GM12878 (cell line): ENCODE results near the gene CCDC82. TPM values are rescaled to one million over a fixed set of nuclear protein-coding genes. Genes with fewer than 3 reads are reported as not detected.

ENCODE experiments used
- ATF7 ChIP-seq: fragments of 450-650 bp; IDR thresholded peaks from 2 replicates; pipeline ENCODE4 v1.6.1; 2016; ENCODE audit warnings: low read depth, mild to moderate bottlenecking
- CEBPB ChIP-seq, 2 experiments: fragments of 150-350 bp in 1 of 2; IDR thresholded peaks; 2 replicates each; pipeline ENCODE4 v1.6.1; 2012 to 2014; ENCODE audit warnings: low read depth in 2 of 2, low read length in 2 of 2, borderline replicate concordance in 1 of 2, inconsistent platforms in 1 of 2
- CHD1 ChIP-seq: IDR thresholded peaks from 2 replicates; pipeline ENCODE4 v1.6.1; 2012; ENCODE audit warnings: low read depth, low read length, improper control_type of control experiment
- CHD2 ChIP-seq: IDR thresholded peaks from 2 replicates; pipeline ENCODE4 v1.6.1; 2011; ENCODE audit warnings: low read depth, low read length, improper control_type of control experiment, borderline replicate concordance
- IRF4 ChIP-seq: IDR thresholded peaks from 2 replicates; pipeline ENCODE4 v1.6.1; 2011; ENCODE audit warnings: low read depth, low read length
- JUNB ChIP-seq: IDR thresholded peaks from 2 replicates; pipeline ENCODE4 v1.6.1; 2016; ENCODE audit warnings: antibody characterized with exemption, mild to moderate bottlenecking
- MEF2B ChIP-seq: fragments of 450-650 bp; IDR thresholded peaks from 2 replicates; pipeline ENCODE4 v1.6.1; 2018; ENCODE audit warnings: mild to moderate bottlenecking, moderate library complexity; ENCODE audit not compliant: partially characterized antibody, poor library complexity, severe bottlenecking
- MTA3 ChIP-seq: IDR thresholded peaks from 2 replicates; pipeline ENCODE4 v1.6.1; 2012; ENCODE audit warnings: low read length, inconsistent platforms, borderline replicate concordance
- NKRF ChIP-seq: fragments of 450-650 bp; conservative IDR thresholded peaks from 2 replicates; pipeline ENCODE4 v1.6.1; 2017; ENCODE audit warnings: mild to moderate bottlenecking, moderate library complexity
- REST ChIP-seq: IDR thresholded peaks from 2 replicates; pipeline ENCODE4 v1.6.1; 2012; ENCODE audit warnings: mild to moderate bottlenecking, low read depth, low read length
- TARDBP ChIP-seq: IDR thresholded peaks from 2 replicates; pipeline ENCODE4 v1.6.1; 2016; ENCODE audit warnings: borderline replicate concordance
- TBL1XR1 ChIP-seq: IDR thresholded peaks from 2 replicates; pipeline ENCODE4 v1.6.1; 2012; ENCODE audit warnings: low read depth, low read length, improper control_type of control experiment
- TCF7 ChIP-seq: IDR thresholded peaks from 2 replicates; pipeline ENCODE4 v1.6.1; 2014; ENCODE audit warnings: antibody characterized with exemption, borderline replicate concordance
- ZBED1 ChIP-seq: IDR thresholded peaks from 2 replicates; pipeline ENCODE4 v1.6.1; 2016; ENCODE audit warnings: borderline replicate concordance
- ZNF217 ChIP-seq: fragments of 450-650 bp; IDR thresholded peaks from 2 replicates; pipeline ENCODE4 v1.6.1; 2017; ENCODE audit warnings: antibody characterized with exemption, mild to moderate bottlenecking
- ZNF622 ChIP-seq: fragments of 450-650 bp; IDR thresholded peaks from 2 replicates; pipeline ENCODE4 v1.6.1; 2017; ENCODE audit warnings: mild to moderate bottlenecking, inconsistent platforms
- ZSCAN29 ChIP-seq: fragments of 450-650 bp; IDR thresholded peaks from 2 replicates; pipeline ENCODE4 v1.6.1; 2017; ENCODE audit warnings: mild to moderate bottlenecking, moderate library complexity
- polyA plus RNA-seq, 11 experiments: library from polyadenylated mRNA; depleted of rRNA in 4 of 11; unstranded in 6 of 11; stranded (reverse) in 5 of 11; fragments of >200 nt; fragmentation: Nextera tagmentation in 4 of 11; fragmentation: Illumina TruSeq in 1 of 11; extraction: Ambion mirVana in 4 of 11; extraction: Trizol in 1 of 11; gene quantifications; 1 replicate in 1 of 11; 2 replicates in 10 of 11; pipeline versions ENCODE4 v1.2.1 to v1.2.3, GENCODE V29; 2011 to 2016; ENCODE audit warnings: inconsistent platforms in 2 of 11, missing spikeins in 2 of 11, low read depth in 1 of 11
- total RNA-seq, 4 experiments: library from RNA; depleted of rRNA in 3 of 4; stranded (reverse); fragments of >200 nt in 3 of 4; fragmentation: Illumina TruSeq in 1 of 4; extraction: Trizol in 1 of 4; gene quantifications; 2 replicates each; pipeline versions ENCODE4 v1.2.1 to v1.2.3, GENCODE V29; 2013 to 2021
- TF ChIP-seq, protein P1 (sequence below): fragments of 450-650 bp; IDR thresholded peaks from 2 replicates; pipeline ENCODE4 v1.6.1; 2017; ENCODE audit warnings: mild to moderate bottlenecking, low read depth, inconsistent platforms; ENCODE audit not compliant: poor library complexity, severe bottlenecking
- TF ChIP-seq, protein P2 (sequence below), 3 experiments: IDR thresholded peaks in 2 of 3; conservative IDR thresholded peaks in 1 of 3; 2 replicates each; pipeline ENCODE4 v1.5.1; 2011; ENCODE audit warnings: low read depth in 3 of 3, low read length in 3 of 3, mild to moderate bottlenecking in 3 of 3, control low read depth in 2 of 3, moderate library complexity in 2 of 3, inconsistent platforms in 1 of 3, mixed read lengths in 1 of 3; ENCODE audit not compliant: control insufficient read depth in 2 of 3, insufficient read depth in 1 of 3; ENCODE audit errors: extremely low read depth in 1 of 3

The CCDC82 gene
- total and polyA plus RNA-seq, 10 of the 15 experiments (the other 5 are each of a cell fraction or from before 2014, with no cell fraction given), result 15.2 to 62.4 (median 28.8) TPM

DNA sequence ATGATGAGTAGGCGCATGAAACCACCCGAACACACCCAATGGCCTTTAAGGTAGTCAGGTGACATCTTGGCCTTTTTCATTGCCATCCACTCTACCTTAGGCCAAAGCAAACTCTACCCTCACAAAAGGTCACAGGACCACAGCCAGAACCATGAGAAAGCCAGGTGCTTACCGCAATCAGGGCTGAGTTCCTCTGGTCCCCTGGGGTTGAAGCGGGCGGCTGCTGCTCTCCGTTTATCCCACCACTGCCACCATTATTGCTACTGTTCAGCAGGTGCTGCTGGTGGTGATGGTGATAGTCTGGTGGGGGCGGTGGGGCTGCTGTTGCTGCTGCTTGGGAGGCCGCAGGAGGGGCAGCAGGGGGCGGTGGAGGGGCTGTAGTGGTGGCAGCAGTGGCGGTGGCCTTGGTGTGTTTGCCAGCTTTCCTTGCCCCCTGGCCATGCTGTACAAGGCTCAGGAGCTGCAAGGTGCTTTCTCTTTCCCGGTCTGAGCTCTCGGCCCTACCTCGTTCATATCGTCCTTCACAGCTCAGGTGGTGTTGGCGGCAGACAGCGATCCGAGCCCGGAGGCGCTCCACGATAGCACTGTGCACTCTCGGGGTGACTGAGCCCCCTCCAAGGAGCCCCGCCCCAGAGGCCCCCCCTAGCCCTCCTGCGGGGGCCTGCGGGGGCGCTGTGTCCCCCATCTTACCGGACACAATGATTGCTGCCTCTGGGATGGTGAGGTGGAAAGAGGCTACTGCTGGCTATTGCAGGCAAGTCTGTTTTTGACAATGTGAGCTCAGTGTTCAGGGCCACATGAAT is 48.3 kb downstream of the CCDC82 start (continued):
- TF ChIP-seq IRF4, result no peak
- TF ChIP-seq, protein P1, sequence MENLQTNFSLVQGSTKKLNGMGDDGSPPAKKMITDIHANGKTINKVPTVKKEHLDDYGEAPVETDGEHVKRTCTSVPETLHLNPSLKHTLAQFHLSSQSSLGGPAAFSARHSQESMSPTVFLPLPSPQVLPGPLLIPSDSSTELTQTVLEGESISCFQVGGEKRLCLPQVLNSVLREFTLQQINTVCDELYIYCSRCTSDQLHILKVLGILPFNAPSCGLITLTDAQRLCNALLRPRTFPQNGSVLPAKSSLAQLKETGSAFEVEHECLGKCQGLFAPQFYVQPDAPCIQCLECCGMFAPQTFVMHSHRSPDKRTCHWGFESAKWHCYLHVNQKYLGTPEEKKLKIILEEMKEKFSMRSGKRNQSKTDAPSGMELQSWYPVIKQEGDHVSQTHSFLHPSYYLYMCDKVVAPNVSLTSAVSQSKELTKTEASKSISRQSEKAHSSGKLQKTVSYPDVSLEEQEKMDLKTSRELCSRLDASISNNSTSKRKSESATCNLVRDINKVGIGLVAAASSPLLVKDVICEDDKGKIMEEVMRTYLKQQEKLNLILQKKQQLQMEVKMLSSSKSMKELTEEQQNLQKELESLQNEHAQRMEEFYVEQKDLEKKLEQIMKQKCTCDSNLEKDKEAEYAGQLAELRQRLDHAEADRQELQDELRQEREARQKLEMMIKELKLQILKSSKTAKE, result no peak
- TF ChIP-seq ZNF217, result no peak
- TF ChIP-seq MEF2B, result peak; percentile 90
- no peak for TF ChIP-seq CEBPB (IDR thresholded peaks at IDR 0.05; ENCODE audit: borderline replicate concordance in 1 of 2, low read depth in 2 of 2, low read length in 2 of 2)
- TF ChIP-seq, protein P2, sequence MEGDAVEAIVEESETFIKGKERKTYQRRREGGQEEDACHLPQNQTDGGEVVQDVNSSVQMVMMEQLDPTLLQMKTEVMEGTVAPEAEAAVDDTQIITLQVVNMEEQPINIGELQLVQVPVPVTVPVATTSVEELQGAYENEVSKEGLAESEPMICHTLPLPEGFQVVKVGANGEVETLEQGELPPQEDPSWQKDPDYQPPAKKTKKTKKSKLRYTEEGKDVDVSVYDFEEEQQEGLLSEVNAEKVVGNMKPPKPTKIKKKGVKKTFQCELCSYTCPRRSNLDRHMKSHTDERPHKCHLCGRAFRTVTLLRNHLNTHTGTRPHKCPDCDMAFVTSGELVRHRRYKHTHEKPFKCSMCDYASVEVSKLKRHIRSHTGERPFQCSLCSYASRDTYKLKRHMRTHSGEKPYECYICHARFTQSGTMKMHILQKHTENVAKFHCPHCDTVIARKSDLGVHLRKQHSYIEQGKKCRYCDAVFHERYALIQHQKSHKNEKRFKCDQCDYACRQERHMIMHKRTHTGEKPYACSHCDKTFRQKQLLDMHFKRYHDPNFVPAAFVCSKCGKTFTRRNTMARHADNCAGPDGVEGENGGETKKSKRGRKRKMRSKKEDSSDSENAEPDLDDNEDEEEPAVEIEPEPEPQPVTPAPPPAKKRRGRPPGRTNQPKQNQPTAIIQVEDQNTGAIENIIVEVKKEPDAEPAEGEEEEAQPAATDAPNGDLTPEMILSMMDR (IDR thresholded peaks at IDR 0.05 in 2 of 3, conservative IDR thresholded peaks at IDR 0.05 in 1 of 3; ENCODE audit: control insufficient read depth in 2 of 3, extremely low read depth in 1 of 3, insufficient read depth in 1 of 3, low read depth in 3 of 3, low read length in 3 of 3), result peak; percentile 59 to 69 (median 69)
- TF ChIP-seq MTA3, result peak; percentile 35; the same call in 1 of the 2 replicates
- no peak for TF ChIP-seq CHD1
- TF ChIP-seq TBL1XR1, result no peak; the same call in 1 of the 2 replicates
- no peak for TF ChIP-seq JUNB
- no peak for TF ChIP-seq ZNF622
- TF ChIP-seq CHD2, result peak; percentile 43; the same call in 1 of the 2 replicates
- TF ChIP-seq NKRF, result no peak
- TF ChIP-seq ATF7, result no peak
- 0 out of 2 replicates have a peak, but pooled peaks have one; percentile 71 for TF ChIP-seq TARDBP
- TF ChIP-seq TCF7, result no peak
- TF ChIP-seq ZSCAN29, result no peak
- TF ChIP-seq ZBED1, result no peak
- TF ChIP-seq REST, result no peak
